GM11168 (cell line): ENCODE measurements around the gene MEX3D.

Experiments
- in situ Hi-C: fragments of 300-500 bp; cut with MboI; formaldehyde crosslinking; loops from one replicate; pipeline ENCODE4 v1.12.0; 2022; ENCODE audit warnings: low sequenced_read_pairs; ENCODE audit not compliant: unreplicated experiment

The MEX3D gene

GRCh38 chr19:1508507-1508856, 59.6 kb downstream of the MEX3D start:
- in situ Hi-C loops = no loop called here

- in situ Hi-C loops = no loop called here
Measured at GRCh38 chr19:1507763-1508506, 60.2 kb downstream of the MEX3D start.

- in situ Hi-C loops = no loop called here
Measured at GRCh38 chr19:1507192-1507660, 60.9 kb downstream of the MEX3D start.

- in situ Hi-C loops = no loop called here
Measured at GRCh38 chr19:1505991-1506881, 61.9 kb downstream of the MEX3D start.

- in situ Hi-C loops = no loop called here
Measured at GRCh38 chr19:1505012-1505411, 63.1 kb downstream of the MEX3D start.
